Measurements from ENCODE around the gene TUBB6. TPM values are rescaled to one million over a fixed set of nuclear protein-coding genes. Genes with fewer than 3 reads are reported as not detected.

The TUBB6 gene
- total RNA-seq (212 and 450 TPM in 2 replicates), polyA plus RNA-seq (185 and 240 TPM in 2 replicates)

GRCh38 chr18:12307701-12308385 is at the start of gene TUBB6:
Gene TUBB6, plus strand, starts transcription at chr18:12308241. Its CDS starts 52 bp downstream, at chr18:12308293.
- Histone ChIP-seq H3K36me3 (peaks cover 12% of the 10 kb centered on the region), H3K27me3 (no peaks in the 10 kb centered on the region), H3K4me1 (ENCODE audit: low read depth) (peaks cover 22% of the 10 kb centered on the region), H3K27ac (peak within 1 kb of the TSS; percentile 86), H3K9me3 (ENCODE audit: low read depth) (no peaks in the 10 kb centered on the region), H3K4me3 (peak within 1 kb of the TSS; percentile 70)
- DNase-seq (ENCODE audit: low read depth in 1 of 2, low spot score in 1 of 2), result peak; percentile 76 to 91
- TF ChIP-seq CTCF (IDR thresholded peaks at IDR 0.05; ENCODE audit: low read depth, low read length), result peak; percentile 1

GRCh38 chr18:12258719-12259705 is 49.0 kb upstream of the TUBB6 start:
- Histone ChIP-seq H3K4me3 (no peak overlapping the region), H3K36me3 (no peaks in the 10 kb centered on the region), H3K4me1 (ENCODE audit: low read depth) (peaks cover 3% of the 10 kb centered on the region), H3K27ac (no peak overlapping the region), H3K27me3 (peaks cover 56% of the 10 kb centered on the region), H3K9me3 (ENCODE audit: low read depth) (no peaks in the 10 kb centered on the region)
- no peak for TF ChIP-seq CTCF (IDR thresholded peaks at IDR 0.05; ENCODE audit: low read depth, low read length)
- DNase-seq (ENCODE audit: low read depth in 1 of 2, low spot score in 1 of 2), result no peak

DNA sequence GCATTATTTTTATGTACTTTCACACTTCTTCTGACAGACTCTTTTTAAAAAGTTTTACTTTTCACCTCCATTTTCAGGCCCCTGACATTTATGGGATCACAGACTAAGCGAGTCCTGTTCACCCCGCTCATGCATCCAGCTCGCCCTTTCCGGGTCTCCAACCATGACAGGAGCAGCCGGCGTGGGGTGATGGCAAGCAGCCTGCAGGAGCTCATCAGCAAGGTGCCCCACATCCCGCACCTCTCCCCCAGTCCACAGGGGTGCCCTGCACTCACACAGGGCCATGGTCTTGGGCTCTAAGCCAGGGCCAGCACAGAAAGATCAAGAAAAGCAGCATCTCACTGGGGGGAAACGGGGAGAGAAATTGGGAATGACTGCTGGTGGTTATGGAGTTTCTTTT is 45.3 kb upstream of the TUBB6 start:
- no peak for DNase-seq (ENCODE audit: low read depth in 1 of 2, low spot score in 1 of 2)
- no peaks in the 10 kb centered on the region for H3K4me1 ChIP-seq (ENCODE audit: low read depth)
- H3K27me3 ChIP-seq, result peaks cover 18% of the 10 kb centered on the region
- no peaks in the 10 kb centered on the region for H3K36me3 ChIP-seq
- no peak overlapping the region for H3K27ac ChIP-seq
- TF ChIP-seq CTCF (IDR thresholded peaks at IDR 0.05; ENCODE audit: low read depth, low read length), result no peak
- H3K9me3 ChIP-seq (ENCODE audit: low read depth), result no peaks in the 10 kb centered on the region
- no peak overlapping the region for H3K4me3 ChIP-seq

- DNase-seq (ENCODE audit: low read depth in 1 of 2, low spot score in 1 of 2), result no peak
- no peak for TF ChIP-seq CTCF (IDR thresholded peaks at IDR 0.05; ENCODE audit: low read depth, low read length)
- Histone ChIP-seq H3K4me3 (no peak overlapping the region), H3K27me3 (peaks cover 10% of the 10 kb centered on the region), H3K9me3 (ENCODE audit: low read depth) (no peaks in the 10 kb centered on the region), H3K27ac (no peak overlapping the region), H3K36me3 (no peaks in the 10 kb centered on the region), H3K4me1 (ENCODE audit: low read depth) (no peaks in the 10 kb centered on the region)
These were observed 43.2 kb upstream of the TUBB6 start for GRCh38 chr18:12264864-12265263.

DNA sequence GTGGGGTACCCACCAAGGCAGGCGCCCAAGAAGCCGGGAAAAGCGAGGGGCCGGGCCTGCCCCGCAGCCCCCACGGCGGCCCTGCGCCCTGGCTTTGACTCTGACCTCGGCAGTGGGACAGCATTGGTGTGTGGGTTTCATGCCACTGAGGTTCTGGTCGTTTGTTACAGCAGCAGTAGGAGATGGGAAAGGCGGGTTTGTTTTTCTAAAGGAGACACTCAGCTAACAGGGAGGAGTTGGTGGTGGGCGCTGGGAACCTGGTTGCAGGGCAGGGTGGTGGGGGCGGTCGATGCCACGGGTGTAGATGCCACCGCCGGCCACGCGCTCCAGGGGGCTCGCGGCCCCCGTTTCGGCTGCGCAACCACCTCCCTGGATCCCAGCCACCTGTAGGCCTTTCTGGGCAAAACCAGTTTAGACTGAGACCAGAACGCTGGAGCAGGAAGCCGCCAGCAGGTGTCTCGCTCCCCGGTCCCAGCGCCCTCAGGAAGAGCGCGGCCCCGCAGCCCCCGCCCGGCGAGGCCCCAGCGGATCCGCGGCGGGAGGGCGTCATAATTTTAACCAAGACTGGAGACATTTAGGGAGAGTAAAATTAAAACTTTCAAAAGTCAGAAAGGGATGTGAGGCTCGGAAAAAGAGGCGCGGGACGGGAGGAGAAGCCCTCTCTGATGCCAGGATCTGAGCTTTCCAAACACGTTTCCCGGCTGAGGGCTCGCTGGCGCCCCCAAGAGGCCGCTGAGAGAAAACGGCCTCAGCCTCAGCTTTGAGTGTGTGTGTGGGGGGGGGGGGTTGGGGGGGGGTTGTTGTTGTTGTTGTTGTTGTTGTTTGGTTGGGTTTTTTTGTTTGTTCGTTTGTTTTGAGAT is 36.4 kb upstream of the TUBB6 start:
- DNase-seq (ENCODE audit: low read depth in 1 of 2, low spot score in 1 of 2), result peak; percentile 88 to 90
- Histone ChIP-seq H3K36me3 (no peaks in the 10 kb centered on the region), H3K27ac (peak overlapping the region; percentile 80), H3K9me3 (ENCODE audit: low read depth) (no peaks in the 10 kb centered on the region), H3K4me1 (ENCODE audit: low read depth) (no peaks in the 10 kb centered on the region), H3K4me3 (peak overlapping the region; percentile 62), H3K27me3 (no peaks in the 10 kb centered on the region)
- peak; percentile 72 for TF ChIP-seq CTCF (IDR thresholded peaks at IDR 0.05; ENCODE audit: low read depth, low read length)
